NCI-H2196 treated with DMSO at 0.1 percent for 48 hours (cell line): ENCODE results near the gene CPEB4.
A peak's percentile ranks its signal among the peaks of the same experiment; 100 is the strongest.

ENCODE experiments used
- DNase-seq: peaks from one replicate; lab custom pipeline; 2025; ENCODE audit not compliant: unreplicated experiment; lab: John Stamatoyannopoulos, UW

Gene CPEB4

DNA sequence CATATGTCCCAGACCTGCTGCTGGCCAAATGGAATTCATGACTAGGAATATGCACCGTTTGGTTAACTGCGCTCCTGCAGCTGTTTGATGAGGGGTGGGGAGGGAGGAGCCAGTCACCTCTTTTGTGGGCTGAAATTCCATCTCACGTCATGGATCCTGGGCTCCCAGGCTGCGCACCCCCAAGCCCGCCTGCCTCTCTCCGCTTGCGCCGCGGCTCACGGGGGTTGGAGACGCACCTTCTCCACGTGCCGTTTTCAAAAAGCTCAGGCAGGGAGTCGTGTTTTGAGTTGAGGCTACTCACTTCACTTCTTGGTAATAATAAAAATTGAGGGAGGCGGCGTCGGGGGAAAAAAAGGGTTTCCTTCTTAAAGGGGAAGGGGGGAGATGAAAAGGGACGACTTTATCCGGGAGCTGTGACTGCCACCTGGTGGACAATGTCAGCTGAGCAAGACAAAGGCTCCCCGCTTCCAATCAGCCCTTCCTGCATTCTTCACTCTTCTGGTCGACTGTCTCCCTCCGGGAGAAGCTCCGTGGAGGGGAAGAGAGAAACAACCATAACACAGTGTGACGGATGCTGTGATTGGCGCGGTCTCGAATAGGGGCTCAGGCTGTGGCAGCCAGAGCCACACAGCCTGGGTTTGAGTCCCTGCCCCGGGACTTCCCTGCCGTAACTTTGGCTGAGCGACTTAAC lies 84.9 kb downstream of the CPEB4 start:
- DNase-seq, result peak; percentile 70

DNA sequence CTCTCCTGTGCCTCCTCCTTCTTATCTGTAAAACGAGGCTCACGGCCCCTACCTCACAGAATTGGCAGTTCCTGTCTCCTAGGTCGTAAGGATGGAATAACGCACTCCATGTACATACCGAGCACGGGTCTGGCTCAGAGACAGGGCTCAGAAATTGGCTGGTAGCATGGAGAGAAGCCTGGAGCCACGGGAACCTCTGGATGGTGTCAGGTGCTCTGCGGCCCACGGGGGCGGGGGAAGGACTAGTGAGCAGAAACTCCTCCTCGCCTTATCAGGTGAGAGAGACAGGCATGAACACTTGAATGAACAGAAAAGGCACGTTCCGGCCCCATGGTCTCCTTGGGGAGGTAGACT lies 85.4 kb downstream of the CPEB4 start:
- DNase-seq, result no peak

DNA sequence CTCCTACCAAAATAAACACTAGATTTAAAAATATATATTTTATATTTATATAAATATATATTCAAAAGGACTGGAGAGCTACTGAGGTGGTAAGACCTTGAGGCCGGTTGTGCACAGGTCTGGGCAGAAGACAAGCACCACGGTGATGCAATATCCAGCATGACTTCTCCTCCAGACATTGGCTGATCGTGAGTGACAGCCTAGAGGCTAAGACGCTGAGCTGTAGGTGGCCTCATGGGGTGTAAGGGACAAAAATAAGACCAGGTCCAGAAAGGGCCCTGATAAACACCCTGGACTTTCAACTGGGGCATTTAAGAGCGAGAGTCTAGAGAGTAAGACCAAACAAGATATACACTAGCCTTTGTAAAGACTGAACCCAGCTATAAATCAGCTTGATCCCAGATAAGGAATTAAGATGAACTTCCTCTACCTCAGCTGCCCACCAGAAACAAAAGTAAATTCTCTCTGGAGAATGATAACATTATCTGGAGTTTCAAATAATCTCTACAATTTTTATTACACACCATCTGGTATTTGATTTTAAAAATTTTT lies 86.6 kb downstream of the CPEB4 start:
- DNase-seq, result no peak

DNA sequence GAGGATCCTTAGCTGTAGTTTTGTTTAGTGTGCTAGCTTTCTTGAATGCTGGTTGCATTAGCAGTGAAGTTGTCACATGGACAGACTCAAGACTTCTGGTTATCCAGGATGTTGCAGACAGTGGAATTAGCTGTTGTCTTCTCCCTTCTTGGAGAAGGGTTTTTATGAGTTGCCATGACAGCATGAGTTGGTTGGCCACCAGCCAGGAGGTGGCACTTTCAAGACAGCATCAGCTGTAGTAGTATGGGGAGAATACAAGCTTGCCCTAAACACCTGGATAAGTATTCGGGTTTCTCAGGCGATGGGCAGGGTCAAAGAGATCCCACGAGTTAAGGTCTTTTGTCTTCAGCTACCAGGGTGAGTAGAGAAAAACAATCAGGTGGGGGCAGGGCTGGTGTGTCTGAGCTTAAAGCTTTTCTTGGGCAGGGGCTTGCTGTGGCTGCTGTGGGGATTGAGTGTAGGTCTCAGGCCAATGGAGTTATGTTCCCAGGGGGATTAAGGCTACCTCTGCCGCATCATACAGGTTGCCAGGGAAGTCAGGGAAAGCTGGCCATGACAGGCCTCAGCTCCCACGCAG lies 93.1 kb downstream of the CPEB4 start:
- DNase-seq, result no peak

DNA sequence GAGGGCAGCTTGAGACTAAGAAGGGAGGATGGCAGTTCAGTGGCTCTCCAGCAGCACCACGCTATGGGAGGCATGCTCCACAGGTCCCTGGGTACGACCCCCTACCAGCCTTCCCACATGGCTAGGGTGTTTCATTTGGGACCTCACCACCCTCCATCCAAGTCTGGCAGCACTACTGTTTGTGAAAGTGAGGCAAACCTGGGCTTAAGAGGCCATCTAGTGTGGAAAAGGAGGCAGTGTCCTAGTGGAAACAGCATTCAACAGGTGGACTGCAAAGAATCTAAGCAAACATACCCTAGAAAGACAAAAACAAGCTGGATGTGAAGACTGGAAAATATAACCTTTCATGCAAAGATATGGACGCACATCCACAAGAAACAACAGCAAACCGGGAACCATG lies 96.1 kb downstream of the CPEB4 start:
- DNase-seq, result peak; percentile 13

DNA sequence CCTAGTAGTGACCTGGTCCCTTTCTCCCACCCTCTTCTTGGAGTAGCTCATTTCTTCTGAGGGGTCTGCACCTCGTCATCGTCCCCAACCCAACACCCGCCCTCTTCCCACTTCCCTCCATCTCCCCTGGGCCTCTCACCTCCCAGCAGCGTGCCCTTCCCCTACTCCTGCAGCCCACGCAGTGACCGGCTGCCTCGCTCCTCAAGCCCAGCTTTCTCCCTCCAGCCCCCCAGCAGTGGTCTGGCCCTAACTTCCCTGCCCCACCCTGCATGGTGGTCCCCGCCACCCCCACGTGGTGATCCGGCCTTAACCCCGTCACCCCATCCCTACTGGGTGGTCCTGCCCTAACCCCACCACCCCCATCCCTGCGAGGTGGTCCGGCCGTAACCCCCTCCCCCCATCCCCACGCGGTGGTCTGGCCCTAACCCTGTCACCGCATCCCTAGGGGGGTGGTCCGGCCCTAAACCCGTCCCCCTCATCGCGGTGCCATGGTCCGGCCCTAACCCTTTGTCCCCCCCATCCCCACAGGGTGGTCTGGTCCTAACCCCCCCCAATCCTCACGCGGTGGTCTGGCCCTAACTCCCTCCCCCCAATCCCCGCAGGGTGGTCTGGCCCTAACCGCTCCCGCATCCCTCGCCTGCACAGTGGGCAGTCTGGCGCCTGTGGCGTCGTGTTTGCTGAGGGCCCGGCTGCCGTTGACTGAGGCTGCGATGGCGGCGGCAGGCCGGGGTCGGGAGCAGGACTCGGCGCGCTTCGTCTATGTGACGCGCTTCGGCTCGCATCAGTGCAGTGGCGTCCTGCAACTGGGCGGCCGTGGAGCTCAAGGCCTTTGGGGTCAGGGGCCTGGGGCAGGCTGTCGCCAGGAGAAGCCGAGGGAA lies 100.6 kb downstream of the CPEB4 start, which contains the start of gene C5orf47:
C5orf47 (plus strand) TSS at position 617 of the 878 bp plus-strand sequence; CDS start at position 711, 94 bp downstream.
- no peak for DNase-seq

DNA sequence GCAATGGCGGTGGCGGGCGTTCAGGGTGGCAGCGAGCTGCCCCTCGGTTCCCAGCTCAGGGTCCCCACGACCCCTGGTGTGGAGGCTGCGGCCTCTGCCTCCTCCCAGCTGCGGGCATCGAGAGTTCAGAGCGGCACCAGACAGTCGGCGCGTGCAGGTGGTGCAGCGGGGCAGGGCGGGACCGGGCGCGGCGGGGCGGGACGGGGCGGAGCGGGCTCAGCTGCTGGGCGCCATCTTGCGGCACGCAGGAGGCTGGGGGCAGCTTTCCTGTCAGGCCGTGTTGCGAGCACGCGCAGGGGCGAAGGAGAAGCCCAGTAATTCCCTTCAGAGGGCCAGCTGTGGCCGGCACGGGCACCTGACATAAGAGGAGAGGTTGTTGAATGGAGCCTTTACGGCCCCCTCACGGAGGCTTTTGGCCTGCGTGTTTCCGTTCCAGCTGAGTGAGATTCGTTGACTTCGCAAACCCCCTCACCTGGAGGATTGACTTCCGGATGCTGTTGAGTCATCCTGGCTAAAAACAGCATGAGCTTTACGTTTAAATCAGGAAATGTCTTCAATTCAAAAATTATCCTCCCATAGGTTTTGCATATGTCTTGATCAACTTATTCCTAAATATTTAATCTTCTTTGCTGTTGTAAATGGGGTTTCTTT lies 101.4 kb downstream of the CPEB4 start:
- no peak for DNase-seq

DNA sequence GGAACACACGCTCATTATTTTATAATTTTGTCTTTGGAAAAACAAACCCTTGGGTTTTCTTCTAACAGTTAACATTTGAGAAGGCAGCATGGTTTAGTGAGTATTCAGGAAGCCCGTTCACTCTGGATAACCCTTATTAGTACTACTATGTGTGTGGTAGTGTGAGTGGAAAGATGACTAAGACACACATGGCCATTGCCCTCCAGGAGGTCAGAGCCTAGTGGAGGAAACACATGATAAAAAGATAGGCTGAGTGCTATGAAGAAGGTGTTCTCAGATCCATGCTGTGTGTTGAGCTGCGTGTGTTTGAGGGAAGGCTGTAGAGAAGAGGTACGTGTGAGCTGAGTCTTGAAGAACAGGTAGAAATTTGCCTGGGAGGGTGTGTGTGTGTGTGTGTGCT lies 109.2 kb downstream of the CPEB4 start:
- DNase-seq, result no peak

DNA sequence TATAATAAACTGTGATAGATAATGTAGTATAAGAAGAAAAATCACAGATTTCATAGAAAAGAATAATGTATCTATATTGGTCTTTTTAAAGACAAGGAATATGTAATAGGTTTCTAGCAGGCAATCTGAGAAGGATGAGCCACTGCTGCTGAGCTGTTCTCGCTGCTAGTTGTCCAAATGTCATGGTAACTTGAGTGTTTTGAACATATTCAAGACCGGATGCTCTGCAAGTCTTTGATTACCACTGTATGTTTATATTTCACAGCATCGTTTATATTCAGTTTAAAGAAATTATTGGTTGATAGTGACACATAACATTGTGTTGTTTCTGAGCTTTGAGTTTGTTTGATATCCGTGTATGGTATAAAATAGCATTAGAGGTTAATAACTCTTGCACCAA lies 110.4 kb downstream of the CPEB4 start:
- DNase-seq, result no peak

DNA sequence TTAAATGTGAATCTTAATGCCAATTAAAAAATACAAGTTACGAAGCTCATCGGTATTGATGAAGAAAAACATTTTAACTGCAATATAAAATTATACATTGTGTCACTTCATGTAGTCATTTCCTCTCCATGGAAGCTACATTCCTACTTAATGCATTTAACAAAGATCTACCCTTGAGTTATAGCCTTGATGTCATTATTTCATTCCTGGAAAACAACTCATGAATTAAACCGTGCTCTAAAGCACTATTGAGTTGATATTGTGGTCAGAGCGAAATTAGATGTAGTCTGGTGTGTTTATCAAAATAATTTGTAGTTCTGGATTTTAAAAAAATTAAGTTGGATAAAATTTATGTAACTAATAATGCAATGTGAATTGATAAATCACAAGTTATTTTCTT lies 111.9 kb downstream of the CPEB4 start:
- no peak for DNase-seq

DNA sequence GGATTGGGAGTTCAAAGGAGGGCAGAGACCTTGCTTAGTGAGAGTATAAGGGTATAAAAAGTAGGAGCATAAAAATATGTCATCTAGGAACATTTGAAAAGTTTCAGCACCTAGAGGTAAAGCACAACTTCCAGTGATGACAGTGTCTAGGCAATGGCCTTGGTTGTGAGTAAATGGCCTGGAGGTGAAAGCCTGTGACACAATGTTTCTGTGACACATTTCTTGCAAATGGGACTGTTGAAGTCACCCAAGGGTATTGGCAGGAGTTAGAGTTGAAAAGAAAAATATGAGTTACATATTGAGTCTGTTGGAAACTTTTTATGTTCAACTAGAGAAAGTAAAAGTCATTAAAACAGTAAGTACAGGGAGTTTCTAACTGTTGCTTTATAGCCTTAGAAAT lies 115.6 kb downstream of the CPEB4 start:
- no peak for DNase-seq

DNA sequence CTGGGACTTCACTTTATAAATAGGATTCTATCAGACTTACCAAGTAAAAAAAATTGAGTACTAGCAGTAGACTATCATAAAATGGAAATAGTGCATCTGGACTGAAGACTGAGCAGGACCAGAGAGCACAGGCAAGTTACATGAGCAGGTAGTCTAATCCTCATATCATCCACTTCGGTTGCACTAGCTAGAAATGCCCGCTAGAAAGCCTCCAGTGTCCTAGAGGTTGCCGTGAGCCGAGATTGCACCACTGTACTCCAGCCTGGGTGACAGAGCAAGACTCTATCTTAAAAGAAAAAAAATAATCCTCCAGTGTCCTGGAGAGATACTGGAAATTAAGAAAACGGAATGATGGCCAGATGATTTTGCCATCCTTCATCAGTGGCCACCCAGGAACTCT lies 120.8 kb downstream of the CPEB4 start:
- DNase-seq, result no peak

DNA sequence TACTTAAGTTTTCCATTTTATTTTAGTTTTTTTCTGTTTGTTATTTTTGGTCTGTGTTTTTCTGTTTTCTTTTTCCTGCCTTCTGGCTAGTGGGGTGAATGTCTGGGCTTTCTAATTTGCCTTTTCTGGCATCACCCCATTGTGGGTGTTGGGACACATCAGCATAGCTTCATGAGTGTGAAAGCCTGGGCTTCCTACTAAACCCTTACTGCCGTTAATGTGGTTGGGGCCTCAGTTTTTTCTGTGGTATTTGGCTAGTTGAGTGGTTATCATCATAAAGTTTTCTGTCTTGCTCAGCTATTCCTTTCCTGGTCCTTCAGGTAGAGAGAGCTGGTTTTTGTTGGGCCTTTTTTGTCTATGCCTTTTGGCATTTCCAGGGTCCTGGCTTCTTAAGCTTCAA lies 122.2 kb downstream of the CPEB4 start:
- DNase-seq, result no peak

DNA sequence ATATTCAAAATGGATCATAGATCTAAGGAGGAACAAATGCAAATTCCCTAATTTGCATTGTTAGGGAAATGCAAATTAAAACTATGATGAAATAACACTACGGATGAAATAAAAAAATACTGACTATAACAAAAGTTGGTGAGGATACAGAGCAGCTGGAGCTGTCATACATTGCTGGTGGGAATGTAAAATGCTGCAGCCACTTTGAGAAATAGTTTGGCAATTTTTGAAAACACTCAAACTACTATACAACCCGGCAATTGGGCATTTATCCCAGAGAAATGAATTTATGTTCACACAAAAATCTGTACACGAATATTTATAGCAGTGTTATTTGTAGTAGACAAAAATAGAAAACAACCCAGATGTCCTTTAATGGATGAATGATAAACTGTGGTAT lies 123.3 kb downstream of the CPEB4 start:
- no peak for DNase-seq
